ENCODE measurements around the gene CARD19.

GRCh38 chr9:93061260-93061751, 34.7 kb upstream of the CARD19 start:
- TF ChIP-seq CTCF (conservative IDR thresholded peaks at IDR 0.05) (no peak), EZH2 (IDR thresholded peaks at IDR 0.05; ENCODE audit: low read depth) (no peak)
